GM12864 (cell line): ENCODE data around the gene SLC9A2.

Experiments
- DNase-seq: peaks from one replicate; pipeline ENCODE4 v3.0.0-alpha.2; 2011; ENCODE audit warnings: low read depth
- H3K4me3 ChIP-seq: 2 replicates; pipeline ENCODE4 v1.5.1; 2011; ENCODE audit warnings: mild to moderate bottlenecking, low read depth, low read length, control low read depth
- CTCF ChIP-seq: IDR thresholded peaks from 2 replicates; pipeline ENCODE4 v1.5.1; 2011; ENCODE audit warnings: low read depth, mild to moderate bottlenecking, moderate library complexity, low read length, control low read depth, inconsistent platforms; ENCODE audit errors: missing control alignments

SLC9A2 gene

GRCh38 chr2:102588213-102588939, 31.0 kb upstream of the SLC9A2 start:
- no peak for DNase-seq
- no peak overlapping the region for H3K4me3 ChIP-seq
- no peak for TF ChIP-seq CTCF

- no peak for DNase-seq
- H3K4me3 ChIP-seq: no peak overlapping the region
- TF ChIP-seq CTCF: no peak
Measured at GRCh38 chr2:102589444-102589843, 29.9 kb upstream of the SLC9A2 start.

GRCh38 chr2:102591491-102592045, 27.8 kb upstream of the SLC9A2 start:
- no peak for DNase-seq
- H3K4me3 ChIP-seq: no peak overlapping the region
- TF ChIP-seq CTCF: no peak

- H3K4me3 ChIP-seq: no peak overlapping the region
- DNase-seq: no peak
- peak; percentile 39 for TF ChIP-seq CTCF
Measured at GRCh38 chr2:102592601-102593000, 26.8 kb upstream of the SLC9A2 start.

- no peak overlapping the region for H3K4me3 ChIP-seq
- no peak for DNase-seq
- no peak for TF ChIP-seq CTCF
Measured at GRCh38 chr2:102593516-102593915, 25.8 kb upstream of the SLC9A2 start.

GRCh38 chr2:102594445-102595016, 24.8 kb upstream of the SLC9A2 start:
- H3K4me3 ChIP-seq: no peak overlapping the region
- no peak for DNase-seq
- TF ChIP-seq CTCF: no peak
